Glutamatergic neuron (in vitro differentiated cells): ENCODE results near the gene ODR4. TPM values are rescaled to one million over a fixed set of nuclear protein-coding genes. Genes with fewer than 3 reads are reported as not detected.
"Not testable (repeated sequence)": the region's sequence is repeated elsewhere in the genome, so short reads cannot be mapped to it uniquely, and the experiment has no call there.

Source experiments
- DNase-seq: peaks from one replicate; pipeline ENCODE4 v3.0.0; 2022
- H3K27ac Mint-ChIP-seq: one replicate; pipeline ENCODE4 v1.8.0; 2020; ENCODE audit warnings: mild to moderate bottlenecking, mixed read lengths, inconsistent platforms; ENCODE audit not compliant: unreplicated experiment
- H3K27me3 Mint-ChIP-seq: one replicate; pipeline ENCODE4 v1.8.0; 2020; ENCODE audit warnings: mild to moderate bottlenecking, moderate library complexity, mixed read lengths, inconsistent platforms; ENCODE audit not compliant: unreplicated experiment
- H3K36me3 Mint-ChIP-seq: one replicate; pipeline ENCODE4 v1.8.0; 2020; ENCODE audit warnings: mild to moderate bottlenecking, mixed read lengths, inconsistent platforms; ENCODE audit not compliant: unreplicated experiment
- H3K4me1 Mint-ChIP-seq: one replicate; pipeline ENCODE4 v1.8.0; 2020; ENCODE audit warnings: mild to moderate bottlenecking, low read depth, mixed read lengths, inconsistent platforms; ENCODE audit not compliant: unreplicated experiment
- H3K4me3 Mint-ChIP-seq: one replicate; pipeline ENCODE4 v1.8.0; 2020; ENCODE audit warnings: mild to moderate bottlenecking, mixed read lengths, inconsistent platforms; ENCODE audit not compliant: unreplicated experiment
- H3K9me3 Mint-ChIP-seq: one replicate; pipeline ENCODE4 v1.8.0; 2020; ENCODE audit warnings: mild to moderate bottlenecking, moderate library complexity, mixed read lengths, inconsistent platforms; ENCODE audit not compliant: unreplicated experiment
- total RNA-seq: library from RNA; stranded (reverse); fragmentation: NEBNext Ultra II Directional; extraction: Animal tissue kit (Norgen Biotek cat#: 25700); gene quantifications from one replicate; pipeline ENCODE4 v1.2.1, GENCODE V29; 2021; ENCODE audit not compliant: unreplicated experiment
- TF ChIP-seq, protein P1 (sequence below): fragments of 200-600 bp; sonication (generic); IDR thresholded peaks from one replicate; pipeline ENCODE4 v1.5.0; 2021; ENCODE audit not compliant: partially characterized antibody, unreplicated experiment

ODR4 gene
- total RNA-seq, 1 donor from 2014 or later, result 20.6 TPM

DNA sequence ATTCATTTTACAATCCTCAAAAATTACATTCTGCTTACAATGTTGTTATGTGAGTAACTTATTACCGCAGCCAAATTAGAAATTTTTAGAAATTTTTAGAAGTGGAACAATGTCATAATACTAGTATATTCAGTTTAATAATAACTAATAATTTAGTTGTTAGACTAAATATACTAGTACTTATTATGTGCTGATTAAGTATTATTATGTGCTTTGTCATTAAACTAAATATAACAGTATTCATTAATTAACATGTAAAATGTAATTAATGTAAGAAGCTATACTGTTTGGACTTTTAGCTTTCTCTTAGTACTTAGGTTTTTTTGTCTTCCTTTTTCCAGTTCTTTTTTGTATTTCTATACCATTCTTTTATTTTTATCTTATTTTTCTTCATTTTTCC, 15.3 kb downstream of the ODR4 start:
- Mint-ChIP-seq H3K27me3 (no peaks in the 10 kb centered on the region), H3K36me3 (no peaks in the 10 kb centered on the region), H3K4me1 (no peaks in the 10 kb centered on the region), H3K4me3 (no peak overlapping the region), H3K9me3 (no peaks in the 10 kb centered on the region), H3K27ac (no peak overlapping the region)
- no peak for DNase-seq
- TF ChIP-seq, protein P1, sequence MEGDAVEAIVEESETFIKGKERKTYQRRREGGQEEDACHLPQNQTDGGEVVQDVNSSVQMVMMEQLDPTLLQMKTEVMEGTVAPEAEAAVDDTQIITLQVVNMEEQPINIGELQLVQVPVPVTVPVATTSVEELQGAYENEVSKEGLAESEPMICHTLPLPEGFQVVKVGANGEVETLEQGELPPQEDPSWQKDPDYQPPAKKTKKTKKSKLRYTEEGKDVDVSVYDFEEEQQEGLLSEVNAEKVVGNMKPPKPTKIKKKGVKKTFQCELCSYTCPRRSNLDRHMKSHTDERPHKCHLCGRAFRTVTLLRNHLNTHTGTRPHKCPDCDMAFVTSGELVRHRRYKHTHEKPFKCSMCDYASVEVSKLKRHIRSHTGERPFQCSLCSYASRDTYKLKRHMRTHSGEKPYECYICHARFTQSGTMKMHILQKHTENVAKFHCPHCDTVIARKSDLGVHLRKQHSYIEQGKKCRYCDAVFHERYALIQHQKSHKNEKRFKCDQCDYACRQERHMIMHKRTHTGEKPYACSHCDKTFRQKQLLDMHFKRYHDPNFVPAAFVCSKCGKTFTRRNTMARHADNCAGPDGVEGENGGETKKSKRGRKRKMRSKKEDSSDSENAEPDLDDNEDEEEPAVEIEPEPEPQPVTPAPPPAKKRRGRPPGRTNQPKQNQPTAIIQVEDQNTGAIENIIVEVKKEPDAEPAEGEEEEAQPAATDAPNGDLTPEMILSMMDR, result no peak

DNA sequence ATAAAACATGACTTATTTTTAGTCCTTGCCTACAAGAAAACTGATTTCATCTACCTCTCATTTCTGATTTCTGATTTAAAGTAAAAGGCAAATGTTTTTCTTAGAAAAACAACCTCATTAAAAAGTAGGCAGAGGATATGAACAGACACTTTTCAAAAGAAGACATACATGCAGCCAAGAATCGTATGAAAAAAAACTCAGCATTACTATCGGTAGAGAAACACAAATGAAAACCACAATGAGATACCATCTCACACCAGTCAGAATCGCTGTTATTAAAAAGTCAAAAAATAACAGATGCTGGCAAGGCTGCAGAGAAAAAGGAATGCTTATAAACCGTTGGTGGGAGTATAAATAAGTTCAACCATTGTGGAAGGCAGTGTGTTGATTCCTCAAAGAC, 16.2 kb downstream of the ODR4 start:
- Mint-ChIP-seq H3K36me3 (no peaks in the 10 kb centered on the region), H3K4me3 (no peak overlapping the region), H3K4me1 (no peaks in the 10 kb centered on the region), H3K9me3 (no peaks in the 10 kb centered on the region), H3K27ac (no peak overlapping the region), H3K27me3 (no peaks in the 10 kb centered on the region)
- DNase-seq, result no peak
- TF ChIP-seq, protein P1, result no peak

DNA sequence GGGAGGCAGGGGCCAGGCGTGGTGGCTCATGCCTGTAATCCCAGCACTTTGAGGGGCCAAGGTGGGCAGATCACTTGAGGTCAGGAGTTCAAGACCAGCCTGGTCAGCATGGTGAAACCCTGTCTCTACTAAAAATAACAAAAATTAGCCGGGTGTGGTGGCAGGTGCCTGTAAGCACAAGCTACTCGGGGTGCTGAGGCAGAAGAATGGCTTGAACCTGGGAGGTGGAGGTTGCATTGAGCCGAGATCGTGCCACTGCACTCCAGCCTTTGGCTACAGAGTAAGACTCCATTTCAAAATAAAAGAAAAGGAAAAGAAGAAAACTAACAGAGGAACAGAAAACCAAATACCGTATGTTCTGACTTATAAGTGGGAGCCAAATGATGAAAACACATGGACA, 17.1 kb downstream of the ODR4 start:
- not testable (repeated sequence) for H3K4me1 Mint-ChIP-seq, H3K36me3 Mint-ChIP-seq, H3K27ac Mint-ChIP-seq, H3K9me3 Mint-ChIP-seq, H3K4me3 Mint-ChIP-seq, H3K27me3 Mint-ChIP-seq, DNase-seq

DNA sequence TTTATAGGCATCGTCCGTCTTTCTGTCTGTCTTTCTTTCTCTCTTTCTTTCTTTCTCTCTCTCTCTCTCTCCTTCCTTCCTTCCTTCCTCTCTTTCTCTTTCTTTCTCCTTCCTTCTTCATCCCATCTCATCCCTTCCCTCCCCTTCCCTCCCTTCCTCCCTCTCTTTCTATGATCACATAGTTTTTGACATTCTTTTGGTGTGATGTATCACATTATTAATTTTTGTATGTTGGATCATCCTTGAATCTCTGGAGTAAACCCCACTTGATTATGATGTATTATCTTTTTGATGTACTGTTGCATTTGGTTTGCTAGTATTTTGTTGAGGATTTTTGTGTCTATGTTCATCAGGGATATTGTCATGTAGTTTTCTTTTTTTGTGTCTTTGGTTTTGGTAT, 25.8 kb downstream of the ODR4 start:
- not testable (repeated sequence) for H3K36me3 Mint-ChIP-seq, DNase-seq, H3K4me1 Mint-ChIP-seq, H3K9me3 Mint-ChIP-seq, H3K4me3 Mint-ChIP-seq, H3K27me3 Mint-ChIP-seq, H3K27ac Mint-ChIP-seq

DNA sequence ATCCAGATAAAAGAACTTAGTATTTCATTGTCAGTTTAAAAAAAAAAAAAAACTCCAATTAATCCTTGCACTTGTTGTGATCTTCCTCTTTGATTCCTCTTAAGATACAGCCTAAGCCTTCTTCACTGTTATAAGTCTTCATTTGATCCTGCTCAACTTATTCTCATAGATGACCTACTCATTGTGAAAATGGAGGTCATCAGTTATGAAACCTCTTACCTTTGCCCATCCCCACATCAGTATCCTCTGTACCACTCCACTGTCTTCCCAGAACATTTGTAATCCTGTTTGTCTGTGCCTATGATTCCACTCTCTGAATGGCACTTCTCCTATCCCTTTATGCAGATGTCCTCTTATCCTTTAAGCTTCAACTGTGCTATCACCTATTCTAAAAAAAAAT, 28.0 kb downstream of the ODR4 start:
- no peak for DNase-seq
- Mint-ChIP-seq H3K27ac (no peak overlapping the region), H3K9me3 (peaks cover 1% of the 10 kb centered on the region), H3K4me1 (no peaks in the 10 kb centered on the region), H3K4me3 (no peak overlapping the region), H3K36me3 (no peaks in the 10 kb centered on the region), H3K27me3 (no peaks in the 10 kb centered on the region)
- TF ChIP-seq, protein P1, result no peak

DNA sequence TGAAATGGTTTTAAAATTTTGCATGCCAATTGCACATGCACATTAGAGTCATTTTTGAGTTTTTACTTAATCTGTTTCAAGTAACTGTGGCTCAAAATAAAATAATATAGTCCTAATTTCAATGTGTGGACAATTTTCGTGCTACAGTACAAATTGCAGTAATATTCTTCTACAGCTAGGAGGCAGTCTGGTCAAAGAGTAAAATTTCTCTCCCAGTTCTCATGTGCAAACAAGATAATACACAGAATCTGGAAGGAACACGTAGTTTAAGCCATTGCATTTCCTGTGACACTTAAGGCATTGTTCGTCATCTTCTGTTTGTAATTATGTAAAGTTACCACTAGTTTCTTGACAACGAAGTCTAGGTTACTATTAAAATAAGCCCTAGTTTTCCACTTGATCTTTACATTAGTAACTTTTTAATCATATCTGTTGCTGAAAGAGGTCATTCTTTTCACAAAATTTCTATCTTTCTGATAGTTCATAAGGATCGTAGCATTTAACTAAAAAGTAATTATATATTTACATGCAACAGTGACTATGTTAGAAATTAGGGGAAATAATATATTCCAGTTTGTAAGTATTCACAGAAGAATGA, 28.9 kb downstream of the ODR4 start:
- no peaks in the 10 kb centered on the region for H3K27me3 Mint-ChIP-seq
- H3K36me3 Mint-ChIP-seq, result no peaks in the 10 kb centered on the region
- no peak overlapping the region for H3K4me3 Mint-ChIP-seq
- H3K4me1 Mint-ChIP-seq, result no peaks in the 10 kb centered on the region
- TF ChIP-seq, protein P1, result peak; percentile 88
- H3K27ac Mint-ChIP-seq, result no peak overlapping the region
- no peak for DNase-seq
- peaks cover 1% of the 10 kb centered on the region for H3K9me3 Mint-ChIP-seq
